GM18909 (cell line): ENCODE results near the gene PPP1R9A.

Source experiments
- ATAC-seq: cut with Tn5 transposase; IDR thresholded peaks from one replicate; pipeline ENCODE4 v1.9.1; 2021; ENCODE audit warnings: mild to moderate bottlenecking; ENCODE audit not compliant: unreplicated experiment, poor library complexity

The PPP1R9A gene

GRCh38 chr7:94907026-94907810, at the start of gene PPP1R9A:
Gene PPP1R9A (plus strand): TSS chr7:94907594. CDS start chr7:94910114, 2,520 bp downstream.
- no peak for ATAC-seq

GRCh38 chr7:94871132-94871531, 36.3 kb upstream of the PPP1R9A start:
- ATAC-seq = no peak

- no peak for ATAC-seq
These were observed 34.2 kb upstream of the PPP1R9A start for GRCh38 chr7:94873239-94873638.

- no peak for ATAC-seq
These were observed 33.2 kb upstream of the PPP1R9A start for GRCh38 chr7:94874036-94874785.

GRCh38 chr7:94875201-94875600, 32.2 kb upstream of the PPP1R9A start:
- ATAC-seq = no peak

- no peak for ATAC-seq
These were observed 29.4 kb upstream of the PPP1R9A start for GRCh38 chr7:94877731-94878670.

GRCh38 chr7:94882891-94883290, 24.5 kb upstream of the PPP1R9A start:
- ATAC-seq = no peak

- ATAC-seq = no peak
These were observed 23.8 kb upstream of the PPP1R9A start for GRCh38 chr7:94883616-94884015.

- no peak for ATAC-seq
These were observed 18.8 kb upstream of the PPP1R9A start for GRCh38 chr7:94888551-94888950.

GRCh38 chr7:94888995-94889523, 18.3 kb upstream of the PPP1R9A start:
- no peak for ATAC-seq

- no peak for ATAC-seq
These were observed 17.2 kb upstream of the PPP1R9A start for GRCh38 chr7:94890216-94890615.

- no peak for ATAC-seq
These were observed 13.7 kb upstream of the PPP1R9A start for GRCh38 chr7:94893661-94894060.

- no peak for ATAC-seq
These were observed 9.9 kb upstream of the PPP1R9A start for GRCh38 chr7:94897541-94897940.

GRCh38 chr7:94898340-94898739, 9.1 kb upstream of the PPP1R9A start:
- no peak for ATAC-seq

GRCh38 chr7:94901981-94902380, 5.4 kb upstream of the PPP1R9A start:
- no peak for ATAC-seq

- no peak for ATAC-seq
These were observed 3.4 kb upstream of the PPP1R9A start for GRCh38 chr7:94903971-94904370.

- ATAC-seq = no peak
These were observed 2.4 kb upstream of the PPP1R9A start for GRCh38 chr7:94904982-94905381.

- ATAC-seq = no peak
These were observed 1.1 kb upstream of the PPP1R9A start for GRCh38 chr7:94906065-94906851.

- peak; percentile 62 for ATAC-seq
These were observed 473 bp downstream of the PPP1R9A start for GRCh38 chr7:94907811-94908322.
